ENCODE results near the gene FGF22. TPM values are rescaled to one million over a fixed set of nuclear protein-coding genes. Genes with fewer than 3 reads are reported as not detected.

The FGF22 gene
- total and polyA plus RNA-seq, 2 of the 13 experiments (the other 11 are each of a cell fraction or from before 2014, with no cell fraction given): 0.24 TPM; not detected in 1

DNA sequence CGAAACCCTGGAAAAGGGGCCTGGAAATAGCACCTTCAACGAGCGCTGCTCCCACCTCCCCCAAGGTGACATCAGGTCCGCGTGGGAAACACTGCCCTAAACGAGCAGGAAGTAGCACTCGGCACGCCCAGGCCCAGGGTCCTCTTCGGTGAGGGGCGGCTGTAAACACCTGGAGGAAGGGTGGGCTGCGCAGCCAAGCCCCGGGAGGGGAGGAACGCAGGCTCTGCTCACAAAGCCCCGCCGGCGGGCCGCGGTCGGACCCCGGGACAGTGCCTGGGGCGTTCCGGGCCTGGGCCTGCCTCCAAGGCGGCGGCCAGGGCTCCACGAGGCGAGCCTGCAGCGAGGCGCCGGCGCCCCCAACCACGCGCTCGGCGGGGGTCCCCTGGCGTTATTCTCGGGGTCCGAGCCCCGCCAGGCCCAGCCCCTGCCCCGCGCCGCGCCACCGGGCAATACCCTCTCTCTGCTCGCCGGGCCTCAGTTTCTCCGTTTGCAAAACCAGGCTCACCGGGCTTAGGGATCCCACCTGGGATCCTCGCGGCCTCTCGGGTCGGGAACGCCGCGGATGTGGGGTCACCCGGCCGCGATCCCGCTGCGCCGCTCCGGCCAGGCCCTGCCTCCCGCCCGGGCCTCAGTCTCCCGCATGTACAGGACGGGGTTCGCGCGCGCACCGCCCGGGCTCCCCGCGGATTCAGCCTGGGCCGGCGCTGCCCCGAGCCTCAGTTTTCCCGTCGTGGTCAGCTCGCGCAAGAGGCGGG is 22.7 kb downstream of the FGF22 start (continued):
- TF ChIP-seq, protein P1, sequence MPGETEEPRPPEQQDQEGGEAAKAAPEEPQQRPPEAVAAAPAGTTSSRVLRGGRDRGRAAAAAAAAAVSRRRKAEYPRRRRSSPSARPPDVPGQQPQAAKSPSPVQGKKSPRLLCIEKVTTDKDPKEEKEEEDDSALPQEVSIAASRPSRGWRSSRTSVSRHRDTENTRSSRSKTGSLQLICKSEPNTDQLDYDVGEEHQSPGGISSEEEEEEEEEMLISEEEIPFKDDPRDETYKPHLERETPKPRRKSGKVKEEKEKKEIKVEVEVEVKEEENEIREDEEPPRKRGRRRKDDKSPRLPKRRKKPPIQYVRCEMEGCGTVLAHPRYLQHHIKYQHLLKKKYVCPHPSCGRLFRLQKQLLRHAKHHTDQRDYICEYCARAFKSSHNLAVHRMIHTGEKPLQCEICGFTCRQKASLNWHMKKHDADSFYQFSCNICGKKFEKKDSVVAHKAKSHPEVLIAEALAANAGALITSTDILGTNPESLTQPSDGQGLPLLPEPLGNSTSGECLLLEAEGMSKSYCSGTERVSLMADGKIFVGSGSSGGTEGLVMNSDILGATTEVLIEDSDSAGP (CRISPR knock-in tag; IDR thresholded peaks at IDR 0.05; ENCODE audit: borderline replicate concordance): no peak
- TF ChIP-seq RBM39 (IDR thresholded peaks at IDR 0.05; ENCODE audit: low read depth, low read length, poor library complexity, severe bottlenecking): peak; percentile 44
- no peak for TF ChIP-seq DPF2 (CRISPR knock-in tag; IDR thresholded peaks at IDR 0.05; ENCODE audit: borderline replicate concordance, low read depth)
- TF ChIP-seq MYC (CRISPR knock-in tag; IDR thresholded peaks at IDR 0.05; ENCODE audit: borderline replicate concordance): peak; percentile 48; the same call in 1 of the 2 replicates
- no peak for TF ChIP-seq HDAC6 (IDR thresholded peaks at IDR 0.05; ENCODE audit: low read depth, low read length)
- no peak for TF ChIP-seq ZSCAN22 (CRISPR knock-in tag; IDR thresholded peaks at IDR 0.05)
- no peak for TF ChIP-seq SP140L (CRISPR knock-in tag; IDR thresholded peaks at IDR 0.05; ENCODE audit: borderline replicate concordance)
- TF ChIP-seq TBX3 (IDR thresholded peaks at IDR 0.05; ENCODE audit: borderline replicate concordance): no peak
- TF ChIP-seq MATR3 (CRISPR knock-in tag; IDR thresholded peaks at IDR 0.05): no peak
- 0 out of 2 replicates have a peak, but pooled peaks have one; percentile 26 for TF ChIP-seq PITX1 (CRISPR knock-in tag; IDR thresholded peaks at IDR 0.05)
- TF ChIP-seq, protein P2, sequence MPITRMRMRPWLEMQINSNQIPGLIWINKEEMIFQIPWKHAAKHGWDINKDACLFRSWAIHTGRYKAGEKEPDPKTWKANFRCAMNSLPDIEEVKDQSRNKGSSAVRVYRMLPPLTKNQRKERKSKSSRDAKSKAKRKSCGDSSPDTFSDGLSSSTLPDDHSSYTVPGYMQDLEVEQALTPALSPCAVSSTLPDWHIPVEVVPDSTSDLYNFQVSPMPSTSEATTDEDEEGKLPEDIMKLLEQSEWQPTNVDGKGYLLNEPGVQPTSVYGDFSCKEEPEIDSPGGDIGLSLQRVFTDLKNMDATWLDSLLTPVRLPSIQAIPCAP (CRISPR knock-in tag; IDR thresholded peaks at IDR 0.05; ENCODE audit: low read depth): no peak
- TF ChIP-seq FOXA3 (CRISPR knock-in tag; IDR thresholded peaks at IDR 0.05): no peak
